Right lobe of liver (tissue), 4 donors: ENCODE data around the gene SPINK14.

Source experiments
- CTCF ChIP-seq, 4 donors: fragments of 200-600 bp in 3 of 4; fragments of 450-650 bp in 1 of 4; IDR thresholded peaks; one replicate each; pipeline versions ENCODE4 v1.5.1 to v1.8.0; 2016 to 2022; ENCODE audit warnings: antibody characterized with exemption in 4 of 4, mild to moderate bottlenecking in 2 of 4
- POLR2A ChIP-seq: fragments of 450-650 bp; IDR thresholded peaks from one replicate; pipeline ENCODE4 v1.6.1; 2017; ENCODE audit warnings: antibody characterized with exemption, mild to moderate bottlenecking
- donor health status: DM: no; HTN: no; CAD: no.
- donor health status: DM: no; HTN: no; CAD: no.
- donor health status: DM: no; HTN: yes; CAD: no.

GRCh38 chr5:148141645-148142044 is 26.7 kb upstream of the SPINK14 start:
- TF ChIP-seq CTCF (IDR thresholded peaks at IDR 0.05): no peak
- TF ChIP-seq POLR2A: no peak
